Astrocyte (in vitro differentiated cells and primary cell): Measurements from ENCODE around the gene RBFA. TPM values are rescaled to one million over a fixed set of nuclear protein-coding genes. Genes with fewer than 3 reads are reported as not detected.

Experiments
- DNase-seq: peaks from one replicate; pipeline ENCODE4 v3.0.0-alpha.2; 2010; ENCODE audit warnings: low read depth
- FAIRE-seq: peaks from 2 replicates; lab custom pipeline; 2011; peaks lifted over from hg19 to GRCh38; lab: Jason Lieb, UNC
- H2AFZ ChIP-seq: 2 replicates; pipeline ENCODE4 v1.6.0; 2012; ENCODE audit warnings: low read depth, low read length, inconsistent platforms
- H3K27ac ChIP-seq: 2 replicates; pipeline ENCODE4 v1.5.1; 2011; ENCODE audit warnings: low read depth, low read length, inconsistent platforms
- H3K27me3 ChIP-seq: 2 replicates; pipeline ENCODE4 v1.6.0; 2011; ENCODE audit warnings: low read length, inconsistent platforms; ENCODE audit not compliant: insufficient read depth
- H3K36me3 ChIP-seq: 2 replicates; pipeline ENCODE4 v1.5.1; 2011; ENCODE audit warnings: low read length, inconsistent platforms; ENCODE audit not compliant: insufficient read depth
- H3K4me1 ChIP-seq: 2 replicates; pipeline ENCODE4 v1.5.1; 2011; ENCODE audit warnings: low read length, inconsistent platforms; ENCODE audit not compliant: insufficient read depth
- H3K4me2 ChIP-seq: 2 replicates; pipeline ENCODE4 v1.6.0; 2012; ENCODE audit warnings: low read length, inconsistent platforms
- H3K4me3 ChIP-seq: 2 replicates; pipeline ENCODE4 v1.5.1; 2011; ENCODE audit warnings: low read depth, mild to moderate bottlenecking, low read length, inconsistent platforms; ENCODE audit not compliant: insufficient read depth
- H3K79me2 ChIP-seq: 2 replicates; pipeline ENCODE4 v1.6.0; 2012; ENCODE audit warnings: mild to moderate bottlenecking, low read length, inconsistent platforms; ENCODE audit not compliant: insufficient read depth
- H3K9ac ChIP-seq: 2 replicates; pipeline ENCODE4 v1.6.0; 2012; ENCODE audit warnings: mild to moderate bottlenecking, low read length, inconsistent platforms
- H3K9me3 ChIP-seq: 2 replicates; pipeline ENCODE4 v1.5.1; 2012; ENCODE audit warnings: low read depth, mild to moderate bottlenecking, low read length, inconsistent platforms; ENCODE audit not compliant: insufficient read depth
- H4K20me1 ChIP-seq: 2 replicates; pipeline ENCODE4 v1.6.0; 2012; ENCODE audit warnings: low read length, inconsistent platforms; ENCODE audit not compliant: insufficient read depth
- H3K27ac Mint-ChIP-seq: one replicate; pipeline ENCODE4 v1.8.0; 2021; ENCODE audit warnings: mild to moderate bottlenecking, mixed read lengths; ENCODE audit not compliant: unreplicated experiment
- H3K27me3 Mint-ChIP-seq: one replicate; pipeline ENCODE4 v1.8.0; 2021; ENCODE audit warnings: low read depth, mixed read lengths; ENCODE audit not compliant: unreplicated experiment
- H3K36me3 Mint-ChIP-seq: one replicate; pipeline ENCODE4 v1.8.0; 2021; ENCODE audit warnings: low read depth, mixed read lengths; ENCODE audit not compliant: unreplicated experiment
- H3K4me1 Mint-ChIP-seq: one replicate; pipeline ENCODE4 v1.8.0; 2021; ENCODE audit warnings: low read depth, mixed read lengths; ENCODE audit not compliant: unreplicated experiment
- H3K4me3 Mint-ChIP-seq: one replicate; pipeline ENCODE4 v1.8.0; 2021; ENCODE audit warnings: mild to moderate bottlenecking, moderate library complexity, mixed read lengths; ENCODE audit not compliant: unreplicated experiment
- H3K9me3 Mint-ChIP-seq: one replicate; pipeline ENCODE4 v1.8.0; 2021; ENCODE audit warnings: mild to moderate bottlenecking, mixed read lengths; ENCODE audit not compliant: unreplicated experiment
- CTCF ChIP-seq: IDR thresholded peaks from 2 replicates; pipeline ENCODE4 v1.5.1; 2011; ENCODE audit warnings: low read depth, mild to moderate bottlenecking, inconsistent platforms, low read length, moderate library complexity; ENCODE audit not compliant: insufficient read depth
- EZH2 ChIP-seq: IDR thresholded peaks from 2 replicates; pipeline ENCODE4 v1.6.1; 2012; ENCODE audit warnings: mild to moderate bottlenecking, low read length, inconsistent platforms; ENCODE audit not compliant: insufficient read depth
- total RNA-seq: library from RNA; stranded (reverse); gene quantifications from 2 replicates; pipeline ENCODE4 v1.2.1, GENCODE V29; 2021

The RBFA gene
- total RNA-seq, 1 donor from 2014 or later: 24.1 TPM

GRCh38 chr18:80075940-80076339 lies 41.7 kb downstream of the RBFA start:
- Histone ChIP-seq H2AFZ (no peak overlapping the region), H4K20me1 (no peaks in the 10 kb centered on the region), H3K9ac (no peak overlapping the region), H3K27me3 (no peaks in the 10 kb centered on the region), H3K4me1 (no peaks in the 10 kb centered on the region), H3K27ac (no peak overlapping the region), H3K9me3 (no peaks in the 10 kb centered on the region), H3K36me3 (no peaks in the 10 kb centered on the region), H3K4me3 (no peak overlapping the region), H3K79me2 (no peaks in the 10 kb centered on the region), H3K4me2 (no peak overlapping the region)
- Mint-ChIP-seq H3K9me3 (peaks cover 6% of the 10 kb centered on the region), H3K4me1 (no peaks in the 10 kb centered on the region), H3K27me3 (peaks cover 9% of the 10 kb centered on the region), H3K36me3 (peaks cover 2% of the 10 kb centered on the region), H3K27ac (no peak overlapping the region), H3K4me3 (no peak overlapping the region)
- FAIRE-seq: no peak
- DNase-seq: no peak
- TF ChIP-seq EZH2: no peak
- no peak for TF ChIP-seq CTCF

- FAIRE-seq (no peak), DNase-seq (no peak)
- H3K4me2 ChIP-seq: no peak overlapping the region
- peaks cover 6% of the 10 kb centered on the region for H3K9me3 Mint-ChIP-seq
- H2AFZ ChIP-seq: no peak overlapping the region
- H4K20me1 ChIP-seq: no peaks in the 10 kb centered on the region
- H3K4me1 ChIP-seq: no peaks in the 10 kb centered on the region
- H3K36me3 Mint-ChIP-seq: peaks cover 3% of the 10 kb centered on the region
- no peak overlapping the region for H3K27ac Mint-ChIP-seq
- no peak overlapping the region for H3K27ac ChIP-seq
- no peak overlapping the region for H3K4me3 Mint-ChIP-seq
- no peak overlapping the region for H3K9ac ChIP-seq
- peaks cover 13% of the 10 kb centered on the region for H3K27me3 Mint-ChIP-seq
- no peak overlapping the region for H3K4me3 ChIP-seq
- H3K27me3 ChIP-seq: no peaks in the 10 kb centered on the region
- no peaks in the 10 kb centered on the region for H3K79me2 ChIP-seq
- no peaks in the 10 kb centered on the region for H3K4me1 Mint-ChIP-seq
- H3K9me3 ChIP-seq: no peaks in the 10 kb centered on the region
- no peak for TF ChIP-seq EZH2
- no peak for TF ChIP-seq CTCF
- no peaks in the 10 kb centered on the region for H3K36me3 ChIP-seq
These were observed 42.1 kb downstream of the RBFA start for GRCh38 chr18:80076379-80076778.

- Mint-ChIP-seq H3K9me3 (peaks cover 10% of the 10 kb centered on the region), H3K36me3 (peaks cover 3% of the 10 kb centered on the region), H3K27me3 (peaks cover 16% of the 10 kb centered on the region), H3K4me1 (no peaks in the 10 kb centered on the region), H3K27ac (no peak overlapping the region), H3K4me3 (no peak overlapping the region)
- no peaks in the 10 kb centered on the region for H4K20me1 ChIP-seq
- H3K4me2 ChIP-seq: no peak overlapping the region
- H3K9me3 ChIP-seq: no peaks in the 10 kb centered on the region
- no peak for FAIRE-seq
- H2AFZ ChIP-seq: no peak overlapping the region
- no peaks in the 10 kb centered on the region for H3K27me3 ChIP-seq
- H3K4me1 ChIP-seq: no peaks in the 10 kb centered on the region
- DNase-seq: no peak
- H3K79me2 ChIP-seq: no peaks in the 10 kb centered on the region
- TF ChIP-seq EZH2 (no peak), CTCF (no peak)
- no peak overlapping the region for H3K4me3 ChIP-seq
- no peak overlapping the region for H3K27ac ChIP-seq
- H3K36me3 ChIP-seq: no peaks in the 10 kb centered on the region
- no peak overlapping the region for H3K9ac ChIP-seq
These were observed 43.6 kb downstream of the RBFA start for GRCh38 chr18:80077873-80078272.

Other genes starting within 250 kb of the RBFA start
- 0.16 TPM in 1 of 2 replicates, not detected in the other for gene KCNG2, start 236.5 kb upstream of the RBFA start, total RNA-seq
- 25.3 and 27.6 TPM in 2 replicates for gene SLC66A2, start 82.8 kb upstream of the RBFA start, total RNA-seq
- gene HSBP1L1, start 69.8 kb upstream of the RBFA start, total RNA-seq: 3.8 and 6.1 TPM in 2 replicates
- gene TXNL4A, start 45.9 kb upstream of the RBFA start, total RNA-seq: 126 and 135 TPM in 2 replicates
- gene ADNP2, start 74.8 kb downstream of the RBFA start, total RNA-seq: 17.9 and 20.5 TPM in 2 replicates
- 26.9 and 29.6 TPM in 2 replicates for gene PARD6G, start 213.1 kb downstream of the RBFA start, total RNA-seq